RWPE2 (cell line): Measurements from ENCODE around the gene NDOR1.

ENCODE experiments used
- ATAC-seq: fragments of 200-7000 bp; cut with Tn5 transposase; 3 replicates; pipeline ENCODE4 v1.9.1; 2021; ENCODE audit warnings: low read depth
- DNase-seq: peaks from one replicate; pipeline ENCODE4 v3.0.0-alpha.2; 2020; ENCODE audit warnings: low spot score
- H3K27ac ChIP-seq: fragments of 450-650 bp; 2 replicates; pipeline ENCODE4 v1.5.1; 2017; ENCODE audit warnings: mild to moderate bottlenecking; ENCODE audit not compliant: poor library complexity, severe bottlenecking
- H3K27me3 ChIP-seq: fragments of 250-450 bp; sonication (Bioruptor Pico); 2 replicates; pipeline ENCODE4 v1.5.1; 2021; ENCODE audit warnings: mild to moderate bottlenecking, moderate library complexity; ENCODE audit not compliant: insufficient read depth, poor library complexity, severe bottlenecking
- H3K36me3 ChIP-seq: fragments of 250-450 bp; sonication (Bioruptor Pico); 2 replicates; pipeline ENCODE4 v1.5.1; 2020; ENCODE audit warnings: low read depth, mild to moderate bottlenecking, moderate library complexity
- H3K4me1 ChIP-seq: fragments of 250-450 bp; sonication (Bioruptor Pico); 2 replicates; pipeline ENCODE4 v1.5.1; 2021; ENCODE audit warnings: mild to moderate bottlenecking, moderate library complexity; ENCODE audit not compliant: insufficient read depth, poor library complexity, severe bottlenecking
- H3K4me3 ChIP-seq: fragments of 250-450 bp; sonication (Bioruptor Pico); 2 replicates; pipeline ENCODE4 v1.5.1; 2021; ENCODE audit warnings: mild to moderate bottlenecking, moderate library complexity; ENCODE audit not compliant: severe bottlenecking
- H3K9me3 ChIP-seq: fragments of 250-450 bp; sonication (Bioruptor Pico); 2 replicates; pipeline ENCODE4 v1.5.1; 2021; ENCODE audit warnings: mild to moderate bottlenecking, moderate library complexity; ENCODE audit not compliant: severe bottlenecking
- CTCF ChIP-seq: fragments of 450-650 bp; IDR thresholded peaks from one replicate; pipeline ENCODE4 v1.5.1; 2017; ENCODE audit warnings: mild to moderate bottlenecking, moderate library complexity; ENCODE audit not compliant: poor library complexity, severe bottlenecking

Gene NDOR1

GRCh38 chr9:137233143-137233980, 27.9 kb downstream of the NDOR1 start:
- ATAC-seq: no peak
- Histone ChIP-seq H3K9me3 (no peaks in the 10 kb centered on the region), H3K4me1 (no peaks in the 10 kb centered on the region), H3K36me3 (no peaks in the 10 kb centered on the region), H3K27me3 (peaks cover 4% of the 10 kb centered on the region), H3K4me3 (no peak overlapping the region), H3K27ac (no peak overlapping the region)
- no peak for TF ChIP-seq CTCF
- DNase-seq: no peak

- H3K36me3 ChIP-seq: no peaks in the 10 kb centered on the region
- H3K27ac ChIP-seq: no peak overlapping the region
- H3K4me3 ChIP-seq: no peak overlapping the region
- no peaks in the 10 kb centered on the region for H3K9me3 ChIP-seq
- DNase-seq (no peak), ATAC-seq (no peak)
- H3K27me3 ChIP-seq: peaks cover 4% of the 10 kb centered on the region
- H3K4me1 ChIP-seq: no peaks in the 10 kb centered on the region
- TF ChIP-seq CTCF: no peak
Observed at GRCh38 chr9:137234055-137234697, 28.7 kb downstream of the NDOR1 start.

GRCh38 chr9:137234758-137235423, 29.4 kb downstream of the NDOR1 start:
- ATAC-seq (no peak), DNase-seq (no peak)
- no peak for TF ChIP-seq CTCF

GRCh38 chr9:137235424-137236237, 30.1 kb downstream of the NDOR1 start:
- Histone ChIP-seq H3K36me3 (no peaks in the 10 kb centered on the region), H3K4me3 (no peak overlapping the region), H3K4me1 (no peaks in the 10 kb centered on the region), H3K27me3 (peaks cover 4% of the 10 kb centered on the region), H3K9me3 (no peaks in the 10 kb centered on the region), H3K27ac (no peak overlapping the region)
- no peak for TF ChIP-seq CTCF
- ATAC-seq: no peak
- DNase-seq: no peak

More at GRCh38 chr9:137234758-137235423, 29.4 kb downstream of the NDOR1 start:
- Histone ChIP-seq H3K4me1 (no peaks in the 10 kb centered on the region), H3K36me3 (no peaks in the 10 kb centered on the region), H3K27ac (no peak overlapping the region), H3K9me3 (no peaks in the 10 kb centered on the region), H3K4me3 (no peak overlapping the region), H3K27me3 (peaks cover 4% of the 10 kb centered on the region)
